HG02885 (cell line): Measurements from ENCODE around the gene RPTN.

Experiments used
- ATAC-seq: cut with Tn5 transposase; IDR thresholded peaks from one replicate; pipeline ENCODE4 v1.9.1; 2021; ENCODE audit warnings: mild to moderate bottlenecking; ENCODE audit not compliant: unreplicated experiment, poor library complexity

RPTN gene

GRCh38 chr1:152112101-152112884 is 46.7 kb downstream of the RPTN start:
- ATAC-seq: no peak

- no peak for ATAC-seq
Observed at GRCh38 chr1:152111515-152111968, 47.5 kb downstream of the RPTN start.

- no peak for ATAC-seq
Observed at GRCh38 chr1:152110860-152111514, 48.0 kb downstream of the RPTN start.

- ATAC-seq: no peak
Observed at GRCh38 chr1:152110365-152110859, 48.6 kb downstream of the RPTN start.

DNA sequence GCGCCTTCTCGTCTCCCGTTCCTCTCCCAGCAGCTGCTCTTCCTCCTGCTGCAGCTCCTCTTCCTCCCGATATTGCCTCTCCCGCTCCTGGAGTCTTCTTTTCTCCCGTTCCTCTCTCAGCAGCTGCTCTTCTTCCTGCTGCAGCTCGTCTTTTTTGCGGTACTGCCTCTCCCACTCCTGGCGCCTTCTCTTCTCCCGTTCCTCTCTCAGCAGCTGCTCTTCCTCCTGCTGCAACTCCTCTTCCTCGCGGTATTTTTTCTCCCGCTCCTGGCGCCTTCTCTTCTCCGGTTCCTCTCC is 49.1 kb downstream of the RPTN start:
- no peak for ATAC-seq

- ATAC-seq: no peak
Observed at GRCh38 chr1:152109231-152109997, 49.6 kb downstream of the RPTN start.

GRCh38 chr1:152108882-152109222 is 50.2 kb downstream of the RPTN start:
- no peak for ATAC-seq

GRCh38 chr1:152107984-152108881 is 50.8 kb downstream of the RPTN start:
- ATAC-seq: no peak

GRCh38 chr1:152107031-152107983 is 51.7 kb downstream of the RPTN start:
- ATAC-seq: no peak

GRCh38 chr1:152104854-152105253 is 54.2 kb downstream of the RPTN start:
- ATAC-seq: no peak
